GM13976 (cell line): ENCODE measurements around the gene CAPN11.

Source experiments
- DNase-seq: peaks from one replicate; pipeline ENCODE4 v3.0.0; 2012; ENCODE audit warnings: low spot score
- in situ Hi-C: fragments of 300-500 bp; cut with MboI; formaldehyde crosslinking; loops from one replicate; pipeline ENCODE4 v1.12.0; 2022; ENCODE audit warnings: low sequenced_read_pairs, mixed read lengths, inconsistent platforms; ENCODE audit not compliant: unreplicated experiment
- TF ChIP-seq, protein P1 (sequence below): IDR thresholded peaks from 2 replicates; pipeline ENCODE4 v1.5.1; 2012; ENCODE audit warnings: borderline replicate concordance, mild to moderate bottlenecking; ENCODE audit not compliant: insufficient read depth; ENCODE audit errors: extremely low read depth, missing control alignments, control extremely low read depth

CAPN11 gene

GRCh38 chr6:44154067-44154466 is 4.6 kb upstream of the CAPN11 start:
- no peak for DNase-seq
- TF ChIP-seq, protein P1, sequence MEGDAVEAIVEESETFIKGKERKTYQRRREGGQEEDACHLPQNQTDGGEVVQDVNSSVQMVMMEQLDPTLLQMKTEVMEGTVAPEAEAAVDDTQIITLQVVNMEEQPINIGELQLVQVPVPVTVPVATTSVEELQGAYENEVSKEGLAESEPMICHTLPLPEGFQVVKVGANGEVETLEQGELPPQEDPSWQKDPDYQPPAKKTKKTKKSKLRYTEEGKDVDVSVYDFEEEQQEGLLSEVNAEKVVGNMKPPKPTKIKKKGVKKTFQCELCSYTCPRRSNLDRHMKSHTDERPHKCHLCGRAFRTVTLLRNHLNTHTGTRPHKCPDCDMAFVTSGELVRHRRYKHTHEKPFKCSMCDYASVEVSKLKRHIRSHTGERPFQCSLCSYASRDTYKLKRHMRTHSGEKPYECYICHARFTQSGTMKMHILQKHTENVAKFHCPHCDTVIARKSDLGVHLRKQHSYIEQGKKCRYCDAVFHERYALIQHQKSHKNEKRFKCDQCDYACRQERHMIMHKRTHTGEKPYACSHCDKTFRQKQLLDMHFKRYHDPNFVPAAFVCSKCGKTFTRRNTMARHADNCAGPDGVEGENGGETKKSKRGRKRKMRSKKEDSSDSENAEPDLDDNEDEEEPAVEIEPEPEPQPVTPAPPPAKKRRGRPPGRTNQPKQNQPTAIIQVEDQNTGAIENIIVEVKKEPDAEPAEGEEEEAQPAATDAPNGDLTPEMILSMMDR, result no peak
- in situ Hi-C loops, result no loop called here

GRCh38 chr6:44156494-44157151 is 2.0 kb upstream of the CAPN11 start:
- TF ChIP-seq, protein P1, result no peak
- DNase-seq, result no peak
- in situ Hi-C loops, result no loop called here

GRCh38 chr6:44157152-44157521 is 1.5 kb upstream of the CAPN11 start:
- TF ChIP-seq, protein P1, result no peak
- in situ Hi-C loops, result no loop called here
- DNase-seq, result no peak

GRCh38 chr6:44161997-44162338 is 3.3 kb downstream of the CAPN11 start:
- no peak for DNase-seq
- TF ChIP-seq, protein P1, result no peak
- in situ Hi-C loops, result no loop called here

GRCh38 chr6:44162876-44163625 is 4.4 kb downstream of the CAPN11 start:
- TF ChIP-seq, protein P1, result no peak
- in situ Hi-C loops, result no loop called here
- DNase-seq, result no peak

DNA sequence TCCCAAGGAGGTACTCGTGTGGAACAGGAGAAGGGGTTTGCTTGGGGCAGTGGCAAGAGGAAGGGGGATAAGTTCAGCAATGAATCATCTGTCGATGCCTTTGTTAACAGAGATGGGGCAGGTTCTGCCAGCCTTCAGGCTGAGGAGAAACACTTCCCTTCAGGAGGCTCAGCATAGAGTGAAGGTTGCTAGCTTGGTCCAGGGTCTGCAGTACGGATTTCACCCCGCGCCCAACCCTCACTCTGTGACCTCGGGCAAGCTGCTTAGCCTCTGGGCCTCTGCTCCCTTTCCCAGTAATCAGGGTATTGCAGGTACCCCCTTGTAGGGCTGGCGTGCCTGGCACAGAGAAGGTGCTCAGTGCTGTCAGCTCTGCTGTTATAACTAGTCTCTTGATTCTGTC is 7.5 kb downstream of the CAPN11 start:
- TF ChIP-seq, protein P1, result no peak
- in situ Hi-C loops, result no loop called here
- no peak for DNase-seq
